ENCODE data around the gene ARNT2. TPM values are rescaled to one million over a fixed set of nuclear protein-coding genes. Genes with fewer than 3 reads are reported as not detected.

Gene ARNT2
- total RNA-seq, 1 experiment from 2014 or later = 7.0 TPM

GRCh38 chr15:80565398-80565797 lies 161.2 kb downstream of the ARNT2 start (continued):
- TF ChIP-seq, protein P1, sequence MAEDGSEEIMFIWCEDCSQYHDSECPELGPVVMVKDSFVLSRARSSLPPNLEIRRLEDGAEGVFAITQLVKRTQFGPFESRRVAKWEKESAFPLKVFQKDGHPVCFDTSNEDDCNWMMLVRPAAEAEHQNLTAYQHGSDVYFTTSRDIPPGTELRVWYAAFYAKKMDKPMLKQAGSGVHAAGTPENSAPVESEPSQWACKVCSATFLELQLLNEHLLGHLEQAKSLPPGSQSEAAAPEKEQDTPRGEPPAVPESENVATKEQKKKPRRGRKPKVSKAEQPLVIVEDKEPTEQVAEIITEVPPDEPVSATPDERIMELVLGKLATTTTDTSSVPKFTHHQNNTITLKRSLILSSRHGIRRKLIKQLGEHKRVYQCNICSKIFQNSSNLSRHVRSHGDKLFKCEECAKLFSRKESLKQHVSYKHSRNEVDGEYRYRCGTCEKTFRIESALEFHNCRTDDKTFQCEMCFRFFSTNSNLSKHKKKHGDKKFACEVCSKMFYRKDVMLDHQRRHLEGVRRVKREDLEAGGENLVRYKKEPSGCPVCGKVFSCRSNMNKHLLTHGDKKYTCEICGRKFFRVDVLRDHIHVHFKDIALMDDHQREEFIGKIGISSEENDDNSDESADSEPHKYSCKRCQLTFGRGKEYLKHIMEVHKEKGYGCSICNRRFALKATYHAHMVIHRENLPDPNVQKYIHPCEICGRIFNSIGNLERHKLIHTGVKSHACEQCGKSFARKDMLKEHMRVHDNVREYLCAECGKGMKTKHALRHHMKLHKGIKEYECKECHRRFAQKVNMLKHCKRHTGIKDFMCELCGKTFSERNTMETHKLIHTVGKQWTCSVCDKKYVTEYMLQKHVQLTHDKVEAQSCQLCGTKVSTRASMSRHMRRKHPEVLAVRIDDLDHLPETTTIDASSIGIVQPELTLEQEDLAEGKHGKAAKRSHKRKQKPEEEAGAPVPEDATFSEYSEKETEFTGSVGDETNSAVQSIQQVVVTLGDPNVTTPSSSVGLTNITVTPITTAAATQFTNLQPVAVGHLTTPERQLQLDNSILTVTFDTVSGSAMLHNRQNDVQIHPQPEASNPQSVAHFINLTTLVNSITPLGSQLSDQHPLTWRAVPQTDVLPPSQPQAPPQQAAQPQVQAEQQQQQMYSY (CRISPR knock-in tag; IDR thresholded peaks at IDR 0.05) = no peak
- TF ChIP-seq ZNF121 (CRISPR knock-in tag; IDR thresholded peaks at IDR 0.05) = no peak
- TF ChIP-seq PREB (CRISPR knock-in tag; IDR thresholded peaks at IDR 0.05; ENCODE audit: borderline replicate concordance) = no peak
- TF ChIP-seq ERG (CRISPR knock-in tag; IDR thresholded peaks at IDR 0.05) = no peak
- no peak for TF ChIP-seq AFF4 (CRISPR knock-in tag; IDR thresholded peaks at IDR 0.05; ENCODE audit: borderline replicate concordance)
- no peak for TF ChIP-seq STAT6 (CRISPR knock-in tag; conservative IDR thresholded peaks at IDR 0.05; ENCODE audit: low read depth)
- no peak for TF ChIP-seq NR1H2 (CRISPR knock-in tag; IDR thresholded peaks at IDR 0.05)
- TF ChIP-seq ZNF263 (CRISPR knock-in tag; IDR thresholded peaks at IDR 0.05; ENCODE audit: low read depth) = no peak
- TF ChIP-seq MXD4 (CRISPR knock-in tag; IDR thresholded peaks at IDR 0.05; ENCODE audit: borderline replicate concordance) = no peak
- no peak for TF ChIP-seq NR2C2 (CRISPR knock-in tag; IDR thresholded peaks at IDR 0.05)

DNA sequence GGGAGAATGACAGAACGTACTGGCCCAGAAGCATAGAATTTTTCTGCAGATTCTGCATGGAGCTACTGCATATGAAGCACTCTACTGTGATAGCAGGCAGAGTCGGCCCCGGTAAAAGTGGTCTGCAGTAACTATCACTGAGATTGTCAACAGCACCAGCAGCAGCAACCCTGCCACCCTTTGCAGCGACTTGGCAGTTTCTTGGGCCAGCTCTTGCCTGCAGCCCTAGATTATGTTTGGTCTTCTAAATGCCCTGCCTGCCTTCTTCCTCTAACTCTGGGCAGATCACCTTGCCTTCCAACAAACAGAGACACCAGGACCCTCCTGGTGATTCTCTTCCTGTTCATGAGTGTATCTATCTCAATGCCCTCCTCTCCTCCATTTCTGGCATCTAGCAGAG lies 161.8 kb downstream of the ARNT2 start:
- CTCF ChIA-PET = interaction anchor here (0.7 to 4.1 kb wide), 2 partner anchors 210 to 212 kb away, joined by 3 to 143 read pairs; partner anchors contain the start of gene CEMIP
- DNase-seq (ENCODE audit: low spot score) = no peak
- Mint-ChIP-seq H3K27ac (no peak overlapping the region), H3K4me3 (no peak overlapping the region), H3K27me3 (ENCODE audit: low read depth) (no peaks in the 10 kb centered on the region), H3K9me3 (no peaks in the 10 kb centered on the region), H3K36me3 (no peaks in the 10 kb centered on the region), H3K4me1 (peaks cover 17% of the 10 kb centered on the region)
- ATAC-seq = no peak
- POLR2A ChIA-PET = no interaction called here
- no peak for TF ChIP-seq FOXK1 (CRISPR knock-in tag; IDR thresholded peaks at IDR 0.05)
- TF ChIP-seq RORB (CRISPR knock-in tag; IDR thresholded peaks at IDR 0.05) = no peak
- TF ChIP-seq, protein P2, sequence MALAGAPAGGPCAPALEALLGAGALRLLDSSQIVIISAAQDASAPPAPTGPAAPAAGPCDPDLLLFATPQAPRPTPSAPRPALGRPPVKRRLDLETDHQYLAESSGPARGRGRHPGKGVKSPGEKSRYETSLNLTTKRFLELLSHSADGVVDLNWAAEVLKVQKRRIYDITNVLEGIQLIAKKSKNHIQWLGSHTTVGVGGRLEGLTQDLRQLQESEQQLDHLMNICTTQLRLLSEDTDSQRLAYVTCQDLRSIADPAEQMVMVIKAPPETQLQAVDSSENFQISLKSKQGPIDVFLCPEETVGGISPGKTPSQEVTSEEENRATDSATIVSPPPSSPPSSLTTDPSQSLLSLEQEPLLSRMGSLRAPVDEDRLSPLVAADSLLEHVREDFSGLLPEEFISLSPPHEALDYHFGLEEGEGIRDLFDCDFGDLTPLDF (CRISPR knock-in tag; IDR thresholded peaks at IDR 0.05) = no peak
- TF ChIP-seq NR2C2 (CRISPR knock-in tag; IDR thresholded peaks at IDR 0.05) = no peak
- TF ChIP-seq, protein P3, sequence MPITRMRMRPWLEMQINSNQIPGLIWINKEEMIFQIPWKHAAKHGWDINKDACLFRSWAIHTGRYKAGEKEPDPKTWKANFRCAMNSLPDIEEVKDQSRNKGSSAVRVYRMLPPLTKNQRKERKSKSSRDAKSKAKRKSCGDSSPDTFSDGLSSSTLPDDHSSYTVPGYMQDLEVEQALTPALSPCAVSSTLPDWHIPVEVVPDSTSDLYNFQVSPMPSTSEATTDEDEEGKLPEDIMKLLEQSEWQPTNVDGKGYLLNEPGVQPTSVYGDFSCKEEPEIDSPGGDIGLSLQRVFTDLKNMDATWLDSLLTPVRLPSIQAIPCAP (CRISPR knock-in tag; IDR thresholded peaks at IDR 0.05) = no peak
- TF ChIP-seq, protein P4, sequence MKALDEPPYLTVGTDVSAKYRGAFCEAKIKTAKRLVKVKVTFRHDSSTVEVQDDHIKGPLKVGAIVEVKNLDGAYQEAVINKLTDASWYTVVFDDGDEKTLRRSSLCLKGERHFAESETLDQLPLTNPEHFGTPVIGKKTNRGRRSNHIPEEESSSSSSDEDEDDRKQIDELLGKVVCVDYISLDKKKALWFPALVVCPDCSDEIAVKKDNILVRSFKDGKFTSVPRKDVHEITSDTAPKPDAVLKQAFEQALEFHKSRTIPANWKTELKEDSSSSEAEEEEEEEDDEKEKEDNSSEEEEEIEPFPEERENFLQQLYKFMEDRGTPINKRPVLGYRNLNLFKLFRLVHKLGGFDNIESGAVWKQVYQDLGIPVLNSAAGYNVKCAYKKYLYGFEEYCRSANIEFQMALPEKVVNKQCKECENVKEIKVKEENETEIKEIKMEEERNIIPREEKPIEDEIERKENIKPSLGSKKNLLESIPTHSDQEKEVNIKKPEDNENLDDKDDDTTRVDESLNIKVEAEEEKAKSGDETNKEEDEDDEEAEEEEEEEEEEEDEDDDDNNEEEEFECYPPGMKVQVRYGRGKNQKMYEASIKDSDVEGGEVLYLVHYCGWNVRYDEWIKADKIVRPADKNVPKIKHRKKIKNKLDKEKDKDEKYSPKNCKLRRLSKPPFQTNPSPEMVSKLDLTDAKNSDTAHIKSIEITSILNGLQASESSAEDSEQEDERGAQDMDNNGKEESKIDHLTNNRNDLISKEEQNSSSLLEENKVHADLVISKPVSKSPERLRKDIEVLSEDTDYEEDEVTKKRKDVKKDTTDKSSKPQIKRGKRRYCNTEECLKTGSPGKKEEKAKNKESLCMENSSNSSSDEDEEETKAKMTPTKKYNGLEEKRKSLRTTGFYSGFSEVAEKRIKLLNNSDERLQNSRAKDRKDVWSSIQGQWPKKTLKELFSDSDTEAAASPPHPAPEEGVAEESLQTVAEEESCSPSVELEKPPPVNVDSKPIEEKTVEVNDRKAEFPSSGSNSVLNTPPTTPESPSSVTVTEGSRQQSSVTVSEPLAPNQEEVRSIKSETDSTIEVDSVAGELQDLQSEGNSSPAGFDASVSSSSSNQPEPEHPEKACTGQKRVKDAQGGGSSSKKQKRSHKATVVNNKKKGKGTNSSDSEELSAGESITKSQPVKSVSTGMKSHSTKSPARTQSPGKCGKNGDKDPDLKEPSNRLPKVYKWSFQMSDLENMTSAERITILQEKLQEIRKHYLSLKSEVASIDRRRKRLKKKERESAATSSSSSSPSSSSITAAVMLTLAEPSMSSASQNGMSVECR (CRISPR knock-in tag; IDR thresholded peaks at IDR 0.05; ENCODE audit: borderline replicate concordance) = no peak
- no peak for TF ChIP-seq ZMAT4 (CRISPR knock-in tag; IDR thresholded peaks at IDR 0.05)
